Panc1 (cell line): ENCODE data around the gene DCANP1. TPM values are rescaled to one million over a fixed set of nuclear protein-coding genes. Genes with fewer than 3 reads are reported as not detected.
A peak's percentile ranks its signal among the peaks of the same experiment; 100 is the strongest.

Source experiments
- ATAC-seq: fragments of 200-7000 bp; cut with Tn5 transposase; 2 replicates; pipeline ENCODE4 v1.9.1; 2020; ENCODE audit warnings: mild to moderate bottlenecking, moderate library complexity
- BruUV-seq: library from RNA; stranded (reverse); fragments of 400-500 nt; replicated peaks from 2 replicates; lab custom pipeline; 2021; lab: Mats Ljungman, UMichigan
- CTCF ChIA-PET: fragments of 300-600 bp; sonication (Branson Sonifier 250); formaldehyde crosslinking; loops from one replicate; lab custom pipeline; 2022; ENCODE audit warnings: antibody characterized with exemption; lab: Charles Lee
- POLR2A ChIA-PET: fragments of 300-600 bp; sonication (Branson Sonifier 250); formaldehyde crosslinking; loops from one replicate; lab custom pipeline; 2022; ENCODE audit warnings: antibody characterized with exemption; lab: Charles Lee
- DNase-seq: peaks from one replicate; pipeline ENCODE4 v3.0.0-alpha.2; 2010; ENCODE audit warnings: low read depth, low spot score
- H3K27ac ChIP-seq: 2 replicates; pipeline ENCODE4 v1.5.1; 2011; ENCODE audit warnings: mild to moderate bottlenecking, low read length, inconsistent platforms
- H3K27me3 ChIP-seq: fragments of 200-500 bp; sonication (Bioruptor generic); 2 replicates; pipeline ENCODE4 v1.6.0; 2014; ENCODE audit warnings: low read length, inconsistent platforms; ENCODE audit not compliant: control insufficient read depth, insufficient read depth
- H3K36me3 ChIP-seq: fragments of 200-500 bp; sonication (Bioruptor generic); 2 replicates; pipeline ENCODE4 v1.5.1; 2014; ENCODE audit warnings: inconsistent platforms, mild to moderate bottlenecking, low read length, moderate library complexity; ENCODE audit not compliant: control insufficient read depth, insufficient read depth
- H3K4me1 ChIP-seq: 2 replicates; pipeline ENCODE4 v1.5.1; 2011; ENCODE audit warnings: inconsistent platforms, mild to moderate bottlenecking, low read length, moderate library complexity; ENCODE audit not compliant: control insufficient read depth, insufficient read depth
- H3K4me3 ChIP-seq, 2 experiments: 2 replicates each; pipeline ENCODE4 v1.5.1; 2011 to 2012; ENCODE audit warnings: low read depth in 2 of 2, low read length in 2 of 2, mild to moderate bottlenecking in 2 of 2, inconsistent platforms in 1 of 2, moderate library complexity in 1 of 2
- H3K9me3 ChIP-seq: fragments of 200-500 bp; sonication (Bioruptor generic); 2 replicates; pipeline ENCODE4 v1.5.1; 2014; ENCODE audit warnings: low read depth, mild to moderate bottlenecking, inconsistent platforms, low read length, moderate library complexity; ENCODE audit not compliant: control insufficient read depth, insufficient read depth
- POLR2AphosphoS5 ChIP-seq: IDR thresholded peaks from 2 replicates; pipeline ENCODE4 v1.6.1; 2012; ENCODE audit warnings: mild to moderate bottlenecking, low read depth, low read length, moderate library complexity
- SIN3A ChIP-seq: IDR thresholded peaks from 2 replicates; pipeline ENCODE4 v1.6.1; 2012; ENCODE audit warnings: low read depth, mild to moderate bottlenecking, low read length, moderate library complexity, borderline replicate concordance; ENCODE audit not compliant: insufficient read depth
- TCF7L2 ChIP-seq: IDR thresholded peaks from 2 replicates; pipeline ENCODE4 v1.6.1; 2011; ENCODE audit warnings: mild to moderate bottlenecking, low read depth, low read length, inconsistent platforms
- in situ Hi-C: cut with HindIII; loops from 2 replicates; pipeline ENCODE4 v1.10.0; 2016; ENCODE audit warnings: low sequenced_read_pairs, low pct_unique_long_range_greater_than_20kb
- intact Hi-C: fragments of 100-400 bp; cut with micrococcal nuclease; formaldehyde crosslinking; loops from one replicate; pipeline ENCODE4 v1.10.0; 2022; ENCODE audit not compliant: unreplicated experiment
- total RNA-seq: library from RNA; stranded (reverse); gene quantifications from one replicate; pipeline ENCODE4 v1.2.1, GENCODE V29; 2021; ENCODE audit not compliant: unreplicated experiment
- TF ChIP-seq, protein P1 (sequence below), 2 experiments: IDR thresholded peaks; 2 replicates each; pipeline ENCODE4 v1.6.1; 2011 to 2012; ENCODE audit warnings: low read depth in 2 of 2, control low read depth in 1 of 2, low read length in 1 of 2, mild to moderate bottlenecking in 1 of 2, moderate library complexity in 1 of 2; ENCODE audit not compliant: insufficient read depth in 1 of 2
- TF ChIP-seq, protein P2 (sequence below): fragments of 450-650 bp; IDR thresholded peaks from 2 replicates; pipeline ENCODE4 v1.5.1; 2017; ENCODE audit warnings: mild to moderate bottlenecking

Gene DCANP1
- total RNA-seq, 1 experiment from 2014 or later: not detected

DNA sequence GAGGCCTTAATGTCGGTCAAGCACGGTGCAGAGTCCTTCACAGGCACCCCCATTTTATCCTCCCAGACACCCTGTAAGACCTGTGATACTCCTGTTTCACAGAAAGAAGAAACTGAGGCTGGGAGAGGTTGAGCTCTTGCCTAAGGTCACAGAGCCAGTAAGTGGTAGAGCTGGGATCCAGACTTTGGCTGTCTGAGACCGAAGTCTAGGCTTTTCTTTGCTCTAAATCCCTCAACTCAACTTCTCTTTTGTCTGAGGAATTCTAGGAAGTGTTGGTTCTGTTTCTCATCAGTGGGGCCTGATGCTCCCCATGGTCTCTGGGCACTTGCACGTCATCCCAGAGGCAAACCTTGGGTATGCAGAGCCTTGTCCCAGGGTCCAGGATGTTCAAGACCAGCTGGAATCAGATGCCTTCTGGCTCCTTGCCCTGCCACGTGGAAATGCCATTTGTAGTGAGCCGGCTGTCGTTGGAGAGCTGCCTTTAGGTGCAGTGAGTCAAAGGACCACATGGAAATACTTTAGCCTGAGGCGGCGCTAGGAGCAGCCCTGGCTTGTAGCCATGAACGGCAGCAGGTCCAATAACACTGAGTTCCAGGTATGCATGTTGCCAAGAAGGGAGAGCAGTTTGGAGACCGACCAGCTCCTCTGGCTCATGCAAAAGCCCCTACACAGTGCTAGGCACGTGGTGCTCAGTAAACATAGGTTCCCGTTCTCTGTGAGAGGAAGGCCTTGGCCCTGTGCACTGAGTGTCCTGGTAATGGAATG, 9.2 kb downstream of the DCANP1 start:
- Histone ChIP-seq H3K27ac (no peak overlapping the region), H3K4me1 (peaks cover 5% of the 10 kb centered on the region; the same call in 1 of the 2 replicates), H3K9me3 (no peaks in the 10 kb centered on the region), H3K36me3 (no peaks in the 10 kb centered on the region), H3K27me3 (no peaks in the 10 kb centered on the region), H3K4me3 (no peak overlapping the region)
- intact Hi-C loops: no loop called here
- POLR2A ChIA-PET: no interaction called here
- TF ChIP-seq TCF7L2 (no peak), SIN3A (no peak), POLR2AphosphoS5 (no peak)
- TF ChIP-seq, protein P1, sequence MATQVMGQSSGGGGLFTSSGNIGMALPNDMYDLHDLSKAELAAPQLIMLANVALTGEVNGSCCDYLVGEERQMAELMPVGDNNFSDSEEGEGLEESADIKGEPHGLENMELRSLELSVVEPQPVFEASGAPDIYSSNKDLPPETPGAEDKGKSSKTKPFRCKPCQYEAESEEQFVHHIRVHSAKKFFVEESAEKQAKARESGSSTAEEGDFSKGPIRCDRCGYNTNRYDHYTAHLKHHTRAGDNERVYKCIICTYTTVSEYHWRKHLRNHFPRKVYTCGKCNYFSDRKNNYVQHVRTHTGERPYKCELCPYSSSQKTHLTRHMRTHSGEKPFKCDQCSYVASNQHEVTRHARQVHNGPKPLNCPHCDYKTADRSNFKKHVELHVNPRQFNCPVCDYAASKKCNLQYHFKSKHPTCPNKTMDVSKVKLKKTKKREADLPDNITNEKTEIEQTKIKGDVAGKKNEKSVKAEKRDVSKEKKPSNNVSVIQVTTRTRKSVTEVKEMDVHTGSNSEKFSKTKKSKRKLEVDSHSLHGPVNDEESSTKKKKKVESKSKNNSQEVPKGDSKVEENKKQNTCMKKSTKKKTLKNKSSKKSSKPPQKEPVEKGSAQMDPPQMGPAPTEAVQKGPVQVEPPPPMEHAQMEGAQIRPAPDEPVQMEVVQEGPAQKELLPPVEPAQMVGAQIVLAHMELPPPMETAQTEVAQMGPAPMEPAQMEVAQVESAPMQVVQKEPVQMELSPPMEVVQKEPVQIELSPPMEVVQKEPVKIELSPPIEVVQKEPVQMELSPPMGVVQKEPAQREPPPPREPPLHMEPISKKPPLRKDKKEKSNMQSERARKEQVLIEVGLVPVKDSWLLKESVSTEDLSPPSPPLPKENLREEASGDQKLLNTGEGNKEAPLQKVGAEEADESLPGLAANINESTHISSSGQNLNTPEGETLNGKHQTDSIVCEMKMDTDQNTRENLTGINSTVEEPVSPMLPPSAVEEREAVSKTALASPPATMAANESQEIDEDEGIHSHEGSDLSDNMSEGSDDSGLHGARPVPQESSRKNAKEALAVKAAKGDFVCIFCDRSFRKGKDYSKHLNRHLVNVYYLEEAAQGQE (IDR thresholded peaks at IDR 0.05; ENCODE audit: insufficient read depth in 1 of 2, low read depth in 2 of 2, low read length in 1 of 2): no peak
- TF ChIP-seq, protein P2, sequence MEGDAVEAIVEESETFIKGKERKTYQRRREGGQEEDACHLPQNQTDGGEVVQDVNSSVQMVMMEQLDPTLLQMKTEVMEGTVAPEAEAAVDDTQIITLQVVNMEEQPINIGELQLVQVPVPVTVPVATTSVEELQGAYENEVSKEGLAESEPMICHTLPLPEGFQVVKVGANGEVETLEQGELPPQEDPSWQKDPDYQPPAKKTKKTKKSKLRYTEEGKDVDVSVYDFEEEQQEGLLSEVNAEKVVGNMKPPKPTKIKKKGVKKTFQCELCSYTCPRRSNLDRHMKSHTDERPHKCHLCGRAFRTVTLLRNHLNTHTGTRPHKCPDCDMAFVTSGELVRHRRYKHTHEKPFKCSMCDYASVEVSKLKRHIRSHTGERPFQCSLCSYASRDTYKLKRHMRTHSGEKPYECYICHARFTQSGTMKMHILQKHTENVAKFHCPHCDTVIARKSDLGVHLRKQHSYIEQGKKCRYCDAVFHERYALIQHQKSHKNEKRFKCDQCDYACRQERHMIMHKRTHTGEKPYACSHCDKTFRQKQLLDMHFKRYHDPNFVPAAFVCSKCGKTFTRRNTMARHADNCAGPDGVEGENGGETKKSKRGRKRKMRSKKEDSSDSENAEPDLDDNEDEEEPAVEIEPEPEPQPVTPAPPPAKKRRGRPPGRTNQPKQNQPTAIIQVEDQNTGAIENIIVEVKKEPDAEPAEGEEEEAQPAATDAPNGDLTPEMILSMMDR: no peak
- in situ Hi-C loops: no loop called here
- no TSS peak for BruUV-seq
- CTCF ChIA-PET: interaction anchor here (1.0 kb wide), 1 partner anchor 19 kb away, joined by 3 read pairs; no protein-coding TSS in a partner anchor
- DNase-seq: peak; percentile 52
- peak; percentile 18; the same call in 1 of the 2 replicates for ATAC-seq

DNA sequence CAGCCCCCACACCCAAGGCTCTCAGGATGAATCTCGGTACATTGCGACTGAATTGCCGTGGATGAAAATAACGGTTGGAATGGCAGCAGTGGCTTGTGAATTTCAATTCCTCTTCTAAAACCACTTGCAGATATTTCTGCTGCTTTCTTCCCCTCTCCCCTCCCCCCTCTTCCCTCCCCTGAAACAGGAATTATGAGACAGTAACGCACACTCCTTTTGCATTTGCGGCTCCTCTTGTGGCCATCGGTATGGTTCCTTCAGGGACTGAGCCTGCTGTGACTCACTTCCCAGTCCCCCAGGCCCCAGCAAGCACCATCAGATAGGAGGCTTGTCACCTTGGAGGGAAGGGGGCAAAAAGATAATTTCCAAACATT, 9.7 kb downstream of the DCANP1 start:
- CTCF ChIA-PET: no interaction called here
- in situ Hi-C loops: no loop called here
- ATAC-seq (no peak; the same call in 1 of the 2 replicates), DNase-seq (no peak)
- POLR2A ChIA-PET: no interaction called here
- no peak overlapping the region for H3K4me3 ChIP-seq
- TF ChIP-seq, protein P2: no peak
- no peak for TF ChIP-seq TCF7L2
- H3K27ac ChIP-seq: no peak overlapping the region
- no peaks in the 10 kb centered on the region for H3K36me3 ChIP-seq
- intact Hi-C loops: no loop called here
- H3K27me3 ChIP-seq: no peaks in the 10 kb centered on the region
- BruUV-seq: no TSS peak
- peaks cover 5% of the 10 kb centered on the region; the same call in 1 of the 2 replicates for H3K4me1 ChIP-seq
- no peaks in the 10 kb centered on the region for H3K9me3 ChIP-seq
